GM12872 (cell line): ENCODE data around the gene CYP24A1.

ENCODE experiments used
- CTCF ChIP-seq: IDR thresholded peaks from 3 replicates; pipeline ENCODE4 v1.5.1; 2011; ENCODE audit warnings: low read depth, mild to moderate bottlenecking, low read length, moderate library complexity; ENCODE audit not compliant: insufficient read depth

Gene CYP24A1

DNA sequence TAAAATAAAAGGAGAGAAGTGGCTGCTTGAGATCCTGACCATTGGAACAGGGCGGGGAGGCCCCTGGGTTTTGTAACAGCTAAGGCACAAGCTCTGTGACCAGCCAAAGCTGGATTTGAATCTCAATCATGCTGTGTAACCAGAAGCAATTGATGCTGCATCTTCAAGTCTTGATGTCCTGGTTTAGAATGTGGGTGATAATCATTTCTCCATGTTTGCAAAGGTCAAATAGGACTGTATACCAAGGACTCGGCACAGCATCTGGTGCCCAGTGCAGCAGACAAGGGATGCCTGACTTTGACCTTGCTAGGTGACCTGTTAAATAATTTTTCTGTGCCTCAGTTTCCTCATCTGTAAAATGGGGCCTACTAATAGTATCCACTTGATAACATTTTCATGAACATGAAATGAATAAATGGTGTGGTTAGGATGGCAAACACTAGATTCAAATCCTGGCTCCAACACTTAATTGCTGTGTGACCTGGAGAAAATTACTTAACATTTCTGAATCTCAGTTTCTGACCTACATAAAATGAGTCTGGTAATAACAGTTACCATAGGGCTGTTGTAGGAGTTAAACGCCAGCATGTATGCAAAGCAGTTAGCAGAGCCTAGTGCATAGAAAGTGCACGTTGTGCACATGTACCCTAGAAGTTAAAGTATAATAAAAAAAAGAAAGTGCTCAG is 57.1 kb downstream of the CYP24A1 start:
- no peak for TF ChIP-seq CTCF

DNA sequence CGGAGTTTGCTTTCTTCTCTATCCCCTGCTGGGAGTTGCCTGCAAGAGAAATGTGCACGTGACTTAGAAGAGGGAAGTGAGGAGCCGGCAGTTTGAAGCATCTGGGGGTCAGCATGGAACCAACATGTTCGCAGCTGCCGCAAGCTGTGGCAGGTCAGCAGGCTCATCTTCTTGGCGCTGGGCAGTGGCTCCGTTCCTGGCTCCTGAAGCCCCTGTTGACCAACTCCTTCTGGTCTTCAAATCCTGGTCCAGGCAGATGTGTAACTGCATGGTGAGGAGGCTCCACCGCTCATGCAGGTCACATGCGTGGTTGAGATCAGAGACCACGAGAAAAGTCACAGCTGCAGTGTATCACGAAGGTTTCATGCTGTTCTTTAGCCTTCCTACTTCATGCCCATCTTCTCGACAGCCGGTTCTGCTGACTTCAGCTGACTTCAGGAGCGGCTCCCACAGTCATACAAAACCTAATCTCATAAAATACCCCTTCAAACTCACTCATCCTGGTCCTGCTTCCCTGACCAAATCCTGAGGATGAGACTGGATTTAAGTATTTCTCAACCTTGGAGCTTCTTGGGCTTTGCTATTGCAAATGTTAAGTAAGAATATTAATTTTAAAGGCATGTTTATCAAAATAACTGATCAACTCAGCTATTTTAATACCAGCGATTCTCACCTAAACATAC is 58.5 kb downstream of the CYP24A1 start:
- no peak for TF ChIP-seq CTCF

DNA sequence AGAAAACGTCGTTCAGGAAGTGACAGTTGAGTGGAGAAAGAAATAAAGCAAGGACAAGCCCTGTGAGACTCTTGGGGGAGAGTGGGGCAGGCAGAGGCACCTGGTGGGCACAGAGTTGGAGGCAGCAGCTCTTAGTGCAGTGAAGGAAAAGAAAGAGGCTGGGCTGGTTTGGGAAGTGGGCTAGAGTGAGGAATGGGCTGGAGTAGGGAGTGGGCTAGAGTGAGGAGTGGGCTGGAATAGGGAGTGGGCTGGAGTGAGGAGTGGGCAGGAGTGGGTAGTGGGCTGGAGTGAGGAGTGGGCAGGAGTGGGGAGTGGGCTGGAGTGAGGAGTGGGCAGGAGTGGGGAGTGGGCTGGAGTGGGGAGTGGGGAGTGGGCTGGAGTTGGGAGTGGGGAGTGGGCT is 59.7 kb downstream of the CYP24A1 start:
- TF ChIP-seq CTCF = no peak

- no peak for TF ChIP-seq CTCF
Measured at GRCh38 chr20:54113566-54113965, 60.2 kb downstream of the CYP24A1 start.

- TF ChIP-seq CTCF = no peak
Measured at GRCh38 chr20:54112221-54112884, 61.4 kb downstream of the CYP24A1 start.

DNA sequence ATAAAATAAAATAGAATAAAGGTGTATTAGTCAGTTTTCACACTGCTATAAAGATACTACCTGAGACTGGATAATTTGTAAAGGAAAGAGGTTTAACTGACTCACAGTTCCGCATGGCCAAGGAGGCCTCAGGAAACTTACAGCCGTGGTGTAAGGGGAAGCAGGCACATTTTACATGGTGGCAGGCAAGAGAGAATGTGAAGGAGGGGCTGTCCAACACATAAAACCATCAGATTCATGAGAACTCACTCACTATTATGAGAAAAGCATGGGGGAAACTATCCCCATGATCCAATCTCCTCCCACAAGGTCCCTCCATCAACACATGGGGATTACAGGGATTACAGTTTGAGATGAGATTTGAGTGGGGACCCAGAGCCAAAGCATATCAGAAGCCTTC is 62.3 kb downstream of the CYP24A1 start:
- no peak for TF ChIP-seq CTCF

DNA sequence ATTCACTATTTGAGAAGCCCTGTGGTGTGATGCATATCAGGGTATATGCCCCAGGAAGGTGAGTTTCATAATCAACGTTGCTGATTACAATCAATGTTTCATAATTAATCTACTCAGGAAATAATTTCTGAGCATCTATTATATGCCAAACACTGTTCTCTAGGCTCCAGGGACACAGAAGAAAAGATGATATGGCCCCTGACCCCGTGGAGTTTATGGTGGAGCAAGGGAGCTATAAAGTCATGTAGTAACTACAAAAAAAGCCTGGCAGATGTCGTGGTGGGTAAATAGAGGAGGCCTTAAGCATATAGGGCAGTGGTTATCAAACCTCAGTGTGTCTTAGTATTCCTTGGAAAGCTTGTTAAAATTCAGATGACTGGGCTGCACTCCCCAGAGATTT is 63.3 kb downstream of the CYP24A1 start:
- no peak for TF ChIP-seq CTCF
